22Rv1 (cell line): ENCODE data around the gene TXNDC5.

Experiments
- H3K27ac ChIP-seq: fragments of 450-650 bp; 2 replicates; pipeline ENCODE4 v1.5.1; 2017
- ZFX ChIP-seq: fragments of 450-650 bp; IDR thresholded peaks from 2 replicates; pipeline ENCODE4 v1.6.1; 2017; ENCODE audit warnings: antibody characterized with exemption, borderline replicate concordance
- TF ChIP-seq, protein P1 (sequence below): fragments of 450-650 bp; IDR thresholded peaks from 2 replicates; pipeline ENCODE4 v1.5.1; 2017; ENCODE audit warnings: mild to moderate bottlenecking

Gene TXNDC5

DNA sequence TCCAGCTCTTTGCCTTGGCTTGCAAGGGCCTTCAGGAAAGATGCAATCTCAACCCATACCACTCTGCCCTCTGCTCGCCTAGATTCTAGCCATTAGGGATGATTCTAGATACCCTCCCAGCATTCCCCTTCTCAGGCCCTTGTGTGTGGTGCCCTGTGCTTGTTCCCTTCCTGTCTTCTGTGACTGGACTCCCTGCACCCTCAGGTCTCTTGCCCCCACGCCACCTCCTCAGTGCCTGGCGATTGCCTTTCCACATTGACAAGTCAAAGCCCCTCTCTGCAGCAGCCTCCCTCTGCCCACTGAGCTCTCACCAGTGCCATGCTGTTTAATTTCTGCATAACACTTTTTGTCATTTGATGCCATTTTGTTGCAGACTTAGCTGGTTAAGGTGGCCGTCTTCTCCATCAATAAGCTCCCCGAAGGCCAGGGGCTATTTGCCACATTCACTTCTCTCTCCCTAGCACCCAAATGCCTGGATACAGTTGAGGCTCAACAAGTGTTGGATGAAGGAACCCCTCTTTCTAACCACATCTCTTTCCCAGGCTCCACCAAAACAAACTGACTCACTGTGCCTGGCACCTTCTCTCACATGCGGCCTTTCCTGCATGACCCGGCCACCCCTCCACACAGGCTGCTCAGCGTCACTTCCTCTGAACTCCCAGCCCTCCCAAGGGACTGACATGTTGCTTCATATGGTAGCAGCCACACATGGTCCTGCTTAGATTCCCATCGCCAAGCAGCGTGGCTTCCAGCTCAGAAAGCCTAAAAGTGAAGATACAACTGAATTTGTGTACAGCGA is 4.6 kb upstream of the TXNDC5 start:
- H3K27ac ChIP-seq, result no peak overlapping the region
- TF ChIP-seq, protein P1, sequence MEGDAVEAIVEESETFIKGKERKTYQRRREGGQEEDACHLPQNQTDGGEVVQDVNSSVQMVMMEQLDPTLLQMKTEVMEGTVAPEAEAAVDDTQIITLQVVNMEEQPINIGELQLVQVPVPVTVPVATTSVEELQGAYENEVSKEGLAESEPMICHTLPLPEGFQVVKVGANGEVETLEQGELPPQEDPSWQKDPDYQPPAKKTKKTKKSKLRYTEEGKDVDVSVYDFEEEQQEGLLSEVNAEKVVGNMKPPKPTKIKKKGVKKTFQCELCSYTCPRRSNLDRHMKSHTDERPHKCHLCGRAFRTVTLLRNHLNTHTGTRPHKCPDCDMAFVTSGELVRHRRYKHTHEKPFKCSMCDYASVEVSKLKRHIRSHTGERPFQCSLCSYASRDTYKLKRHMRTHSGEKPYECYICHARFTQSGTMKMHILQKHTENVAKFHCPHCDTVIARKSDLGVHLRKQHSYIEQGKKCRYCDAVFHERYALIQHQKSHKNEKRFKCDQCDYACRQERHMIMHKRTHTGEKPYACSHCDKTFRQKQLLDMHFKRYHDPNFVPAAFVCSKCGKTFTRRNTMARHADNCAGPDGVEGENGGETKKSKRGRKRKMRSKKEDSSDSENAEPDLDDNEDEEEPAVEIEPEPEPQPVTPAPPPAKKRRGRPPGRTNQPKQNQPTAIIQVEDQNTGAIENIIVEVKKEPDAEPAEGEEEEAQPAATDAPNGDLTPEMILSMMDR, result no peak
- no peak for TF ChIP-seq ZFX

DNA sequence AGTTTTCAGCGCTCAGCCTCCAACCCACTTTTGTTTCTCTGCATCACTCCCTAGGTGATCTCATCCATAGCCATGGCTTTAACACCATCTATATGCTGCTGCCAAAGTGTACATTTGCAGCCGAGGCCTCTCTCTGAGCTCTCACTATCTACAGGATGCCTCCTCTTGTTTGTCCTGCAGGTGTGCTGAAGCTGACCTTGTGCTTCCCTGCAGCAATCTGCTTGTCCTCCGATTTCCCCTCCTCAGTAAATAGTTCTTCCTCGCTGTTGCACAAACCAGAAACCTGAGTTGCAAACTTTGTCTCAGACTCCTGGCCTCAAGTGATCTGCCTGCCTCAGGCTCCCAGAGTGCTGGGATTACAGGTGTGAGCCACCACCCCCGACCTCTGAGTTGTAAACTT is 3.7 kb upstream of the TXNDC5 start:
- no peak overlapping the region for H3K27ac ChIP-seq
- TF ChIP-seq, protein P1, result no peak

DNA sequence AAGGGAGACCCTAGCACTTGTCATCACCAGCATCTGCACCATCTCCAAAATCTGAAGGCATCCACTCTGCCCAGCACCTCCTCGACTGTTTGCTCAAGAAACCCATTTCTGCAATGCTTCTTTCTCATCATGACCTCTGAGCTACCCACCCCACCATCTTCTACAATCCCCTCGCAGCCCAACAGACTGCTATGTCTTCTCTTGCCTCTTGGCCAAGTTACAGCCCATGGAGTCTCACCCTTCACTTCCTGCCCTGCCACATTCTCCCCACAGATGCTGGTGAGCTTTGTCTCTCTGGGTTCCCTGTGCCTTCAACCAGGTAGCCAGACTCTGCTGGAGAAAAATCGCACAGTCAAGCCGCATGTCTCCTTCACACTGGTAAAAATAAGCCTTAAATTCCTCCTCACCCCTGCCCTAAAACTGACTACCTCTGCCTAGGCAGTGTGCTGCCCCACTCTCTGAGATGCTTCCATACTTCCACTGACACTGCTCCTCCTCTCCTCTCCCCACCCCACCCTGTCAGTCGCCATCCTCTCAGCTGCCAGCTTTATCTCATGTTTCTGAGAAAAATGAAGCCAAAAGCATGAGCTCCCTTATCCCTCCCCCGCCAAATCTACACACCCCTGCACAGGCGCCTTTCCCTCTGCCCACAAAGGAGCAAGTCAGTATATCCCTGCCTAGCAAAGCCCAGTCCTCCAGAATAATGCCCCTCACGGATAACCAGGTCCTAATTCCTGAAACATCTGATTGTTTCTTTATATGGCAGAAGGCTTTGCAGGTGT is 2.3 kb upstream of the TXNDC5 start:
- H3K27ac ChIP-seq, result no peak overlapping the region
- no peak for TF ChIP-seq ZFX
- TF ChIP-seq, protein P1, result no peak

DNA sequence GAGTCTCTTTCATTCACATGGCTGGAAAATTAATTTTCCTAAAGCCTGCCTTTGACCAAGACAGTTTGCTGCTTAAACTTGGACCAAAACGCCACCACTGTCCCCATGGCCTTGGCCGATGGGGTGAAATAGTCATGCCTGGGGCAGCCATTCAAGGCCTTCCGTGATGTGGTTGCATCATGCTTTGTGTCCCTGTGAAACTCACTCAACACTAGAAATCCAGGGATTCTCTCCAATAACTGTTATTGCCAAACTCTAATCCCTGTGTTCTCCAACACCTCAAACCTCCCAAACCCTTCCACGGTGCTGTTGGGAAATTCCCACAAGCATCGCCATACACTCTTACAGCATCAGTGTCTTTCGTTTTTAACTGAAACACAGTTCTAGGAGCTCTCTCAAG is 1.4 kb upstream of the TXNDC5 start:
- TF ChIP-seq, protein P1, result no peak
- TF ChIP-seq ZFX, result no peak
- H3K27ac ChIP-seq, result no peak overlapping the region

DNA sequence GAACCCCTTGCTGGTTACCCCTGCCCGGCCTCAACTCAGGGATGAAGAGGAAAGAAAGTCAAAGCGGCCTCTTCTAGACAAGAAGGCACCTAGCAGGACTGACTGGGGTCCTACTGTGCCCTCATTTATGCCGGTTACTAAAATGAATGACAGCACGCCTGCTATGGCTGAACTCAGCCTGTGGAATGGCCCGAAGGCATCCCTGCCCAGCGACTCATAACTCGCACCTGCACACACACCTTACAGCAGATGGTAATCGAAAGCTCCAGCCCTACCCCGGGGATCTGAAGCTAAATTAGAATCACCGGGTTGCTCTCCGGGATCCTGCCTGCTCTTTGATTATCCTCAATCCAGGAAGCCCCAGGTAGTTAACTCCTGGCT is 747 bp upstream of the TXNDC5 start:
- H3K27ac ChIP-seq, result no peak overlapping the region
- TF ChIP-seq ZFX, result no peak
- TF ChIP-seq, protein P1, result no peak

DNA sequence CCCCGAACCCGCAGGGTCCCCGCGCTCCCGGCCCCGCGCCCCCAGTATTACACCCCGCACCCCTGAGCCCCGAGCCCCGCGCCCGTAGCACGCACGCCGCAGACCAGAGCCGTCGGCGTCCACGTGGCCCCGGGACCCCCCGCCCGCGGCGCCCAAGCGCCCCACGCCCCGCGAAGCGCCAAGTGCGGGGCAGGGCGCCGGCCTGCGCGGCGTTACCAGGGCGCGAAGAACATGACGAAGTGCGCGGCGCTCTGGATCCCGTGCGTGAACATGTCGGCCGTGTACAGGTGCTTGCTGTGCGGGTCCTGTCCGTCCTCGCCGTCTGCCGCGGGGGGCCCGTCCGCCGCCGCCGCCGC is 312 bp downstream of the TXNDC5 start:
- TF ChIP-seq, protein P1, result no peak
- no peak for TF ChIP-seq ZFX
- H3K27ac ChIP-seq, result peak overlapping the region; percentile 74
